GM19467 (cell line): ENCODE data around the gene TMEM52.

Experiments
- ATAC-seq: cut with Tn5 transposase; IDR thresholded peaks from one replicate; pipeline ENCODE4 v1.9.1; 2021; ENCODE audit warnings: mild to moderate bottlenecking, moderate library complexity; ENCODE audit not compliant: unreplicated experiment

The TMEM52 gene

GRCh38 chr1:1928231-1929101 lies 9.4 kb upstream of the TMEM52 start:
- no peak for ATAC-seq

GRCh38 chr1:1927751-1928150 lies 8.7 kb upstream of the TMEM52 start:
- ATAC-seq = no peak

- ATAC-seq = no peak
Observed at GRCh38 chr1:1926886-1927660, 8.0 kb upstream of the TMEM52 start.

GRCh38 chr1:1926346-1926811 lies 7.3 kb upstream of the TMEM52 start:
- ATAC-seq = no peak

GRCh38 chr1:1925437-1926345 lies 6.6 kb upstream of the TMEM52 start:
- ATAC-seq = no peak

GRCh38 chr1:1924849-1925248 lies 5.8 kb upstream of the TMEM52 start:
- ATAC-seq = no peak

- ATAC-seq = no peak
Observed at GRCh38 chr1:1924386-1924785, 5.3 kb upstream of the TMEM52 start.

GRCh38 chr1:1922956-1923833 lies 4.1 kb upstream of the TMEM52 start:
- no peak for ATAC-seq

GRCh38 chr1:1922702-1922955 lies 3.5 kb upstream of the TMEM52 start:
- no peak for ATAC-seq

GRCh38 chr1:1921901-1922701 lies 3.0 kb upstream of the TMEM52 start:
- no peak for ATAC-seq

GRCh38 chr1:1921459-1921862 lies 2.4 kb upstream of the TMEM52 start:
- no peak for ATAC-seq

GRCh38 chr1:1920608-1921458 lies 1.8 kb upstream of the TMEM52 start:
- no peak for ATAC-seq

- ATAC-seq = no peak
Observed at GRCh38 chr1:1920057-1920607, 1.1 kb upstream of the TMEM52 start.

GRCh38 chr1:1919304-1920056 lies 401 bp upstream of the TMEM52 start:
- ATAC-seq = peak; percentile 71

GRCh38 chr1:1917995-1918900 lies 831 bp downstream of the TMEM52 start:
- no peak for ATAC-seq

- no peak for ATAC-seq
Observed at GRCh38 chr1:1917304-1917976, 1.6 kb downstream of the TMEM52 start.
